HG03135 (cell line): Measurements from ENCODE around the gene FTO.

ENCODE experiments used
- ATAC-seq: cut with Tn5 transposase; IDR thresholded peaks from one replicate; pipeline ENCODE4 v1.9.1; 2021; ENCODE audit warnings: mild to moderate bottlenecking, moderate library complexity; ENCODE audit not compliant: unreplicated experiment

Gene FTO

DNA sequence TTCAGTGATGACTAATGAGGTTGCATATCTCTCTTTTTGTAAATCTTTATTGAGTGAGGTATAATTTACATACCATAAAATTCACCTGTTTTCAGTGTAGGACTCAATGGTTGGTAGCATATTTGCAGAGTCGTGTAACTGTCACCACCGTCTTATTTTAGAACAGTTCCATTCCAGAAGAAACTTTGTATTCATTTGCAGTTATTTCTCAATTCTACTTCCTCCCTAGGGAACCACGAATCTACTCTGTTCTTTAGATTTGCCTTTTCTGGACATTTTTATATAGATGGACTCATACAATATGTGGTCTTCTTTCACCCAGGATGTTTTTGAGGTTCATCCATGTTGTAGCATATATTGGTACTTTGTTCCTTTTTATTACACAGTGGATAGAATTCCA is 3.7 kb downstream of the FTO start:
- ATAC-seq = no peak

GRCh38 chr16:53708490-53708889 is 4.5 kb downstream of the FTO start:
- ATAC-seq = no peak

GRCh38 chr16:53711390-53711789 is 7.4 kb downstream of the FTO start:
- no peak for ATAC-seq

DNA sequence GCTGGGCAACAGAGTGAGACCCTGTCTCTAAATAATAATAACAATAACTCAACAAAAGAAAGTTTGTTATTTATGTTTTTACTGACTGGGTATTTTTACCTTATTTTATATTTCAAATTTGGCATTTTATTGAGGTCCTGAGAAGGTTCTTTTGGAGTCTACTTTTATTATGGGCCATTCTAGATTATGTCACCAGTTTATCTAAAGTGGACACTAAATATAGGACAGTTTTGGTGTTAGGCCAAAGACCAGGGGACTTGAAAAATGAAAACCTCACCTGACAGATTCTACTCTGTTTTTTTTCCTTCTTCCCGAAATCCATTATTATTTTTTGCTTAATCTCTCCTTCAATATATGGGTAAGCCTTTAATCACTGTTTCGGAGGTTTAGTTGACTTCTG is 8.1 kb downstream of the FTO start:
- no peak for ATAC-seq

GRCh38 chr16:53713403-53714204 is 9.6 kb downstream of the FTO start:
- ATAC-seq = no peak

- ATAC-seq = no peak
These were observed 10.5 kb downstream of the FTO start for GRCh38 chr16:53714205-53715022.

DNA sequence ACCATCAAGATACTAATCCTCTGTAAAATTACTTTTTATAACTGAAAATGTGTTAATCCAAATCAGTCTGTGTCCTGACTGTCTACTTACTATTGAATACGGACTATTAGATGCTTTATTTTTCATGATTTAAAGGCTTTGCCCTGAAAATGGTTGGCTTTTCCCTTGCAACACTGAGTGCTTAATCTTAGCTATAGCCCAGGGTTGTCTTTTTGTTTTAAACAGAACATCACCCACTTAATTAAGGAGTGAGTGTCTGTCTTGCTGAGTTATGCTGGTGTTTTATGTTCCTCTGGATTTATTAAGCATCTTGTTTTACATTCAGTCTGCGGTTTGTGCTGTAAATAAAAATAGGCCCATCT is 11.0 kb downstream of the FTO start:
- ATAC-seq = no peak

DNA sequence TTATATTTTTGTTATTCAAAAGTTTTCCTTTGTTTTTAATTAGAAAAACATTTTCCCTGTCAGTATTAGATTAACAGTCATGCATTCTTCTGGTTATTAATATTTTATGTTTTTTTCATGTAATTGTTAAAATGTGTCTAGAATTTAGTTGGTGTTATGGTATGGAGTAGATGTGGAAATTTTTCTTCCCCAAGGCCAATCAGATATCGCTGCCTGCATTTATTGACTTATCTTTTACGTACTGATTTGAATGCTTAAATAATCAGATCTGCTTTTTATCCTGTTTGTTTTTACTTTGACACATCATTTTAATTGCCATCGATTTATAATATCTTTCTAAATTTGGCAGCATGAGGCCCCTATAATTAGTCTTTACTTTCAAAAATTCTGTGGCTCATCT is 13.6 kb downstream of the FTO start:
- ATAC-seq = no peak

GRCh38 chr16:53721017-53721416 is 17.1 kb downstream of the FTO start:
- ATAC-seq = no peak

- ATAC-seq = no peak
These were observed 22.7 kb downstream of the FTO start for GRCh38 chr16:53726625-53727024.

GRCh38 chr16:53730693-53731092 is 26.7 kb downstream of the FTO start:
- ATAC-seq = no peak

DNA sequence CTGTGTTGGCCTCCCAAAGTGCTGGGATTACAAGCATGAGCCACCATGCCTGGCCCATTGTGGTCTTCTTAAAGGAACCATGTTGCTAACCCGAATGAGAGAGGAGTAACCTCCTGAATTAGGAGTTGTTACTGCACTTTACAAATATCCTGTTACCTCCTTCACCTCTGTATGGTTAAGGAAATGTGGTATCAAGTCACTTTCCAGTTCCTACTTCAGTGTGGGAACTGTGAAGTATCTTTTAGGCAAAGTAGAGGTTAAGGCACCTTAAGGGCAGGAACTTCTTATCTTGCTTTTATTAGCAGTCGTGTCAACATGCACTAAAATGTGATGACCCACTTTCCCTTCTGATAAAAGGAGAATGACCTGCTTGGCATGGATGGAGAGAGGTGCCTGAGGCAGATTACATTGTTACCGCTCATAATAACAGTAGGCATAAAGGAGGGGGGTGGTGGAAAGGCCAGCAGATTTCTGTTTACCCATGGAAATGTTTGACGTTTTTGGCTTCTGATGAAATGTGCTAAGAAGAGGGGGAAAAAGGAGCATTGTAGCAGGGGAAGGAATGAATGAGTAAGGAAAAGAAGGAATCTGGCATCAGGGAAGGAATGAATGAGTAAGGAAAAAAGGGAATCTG is 28.5 kb downstream of the FTO start:
- no peak for ATAC-seq

GRCh38 chr16:53734908-53735307 is 31.0 kb downstream of the FTO start:
- no peak for ATAC-seq

- ATAC-seq = no peak
These were observed 32.3 kb downstream of the FTO start for GRCh38 chr16:53736297-53736696.

- no peak for ATAC-seq
These were observed 33.6 kb downstream of the FTO start for GRCh38 chr16:53737552-53737951.

- ATAC-seq = no peak
These were observed 36.5 kb downstream of the FTO start for GRCh38 chr16:53740476-53740875.

DNA sequence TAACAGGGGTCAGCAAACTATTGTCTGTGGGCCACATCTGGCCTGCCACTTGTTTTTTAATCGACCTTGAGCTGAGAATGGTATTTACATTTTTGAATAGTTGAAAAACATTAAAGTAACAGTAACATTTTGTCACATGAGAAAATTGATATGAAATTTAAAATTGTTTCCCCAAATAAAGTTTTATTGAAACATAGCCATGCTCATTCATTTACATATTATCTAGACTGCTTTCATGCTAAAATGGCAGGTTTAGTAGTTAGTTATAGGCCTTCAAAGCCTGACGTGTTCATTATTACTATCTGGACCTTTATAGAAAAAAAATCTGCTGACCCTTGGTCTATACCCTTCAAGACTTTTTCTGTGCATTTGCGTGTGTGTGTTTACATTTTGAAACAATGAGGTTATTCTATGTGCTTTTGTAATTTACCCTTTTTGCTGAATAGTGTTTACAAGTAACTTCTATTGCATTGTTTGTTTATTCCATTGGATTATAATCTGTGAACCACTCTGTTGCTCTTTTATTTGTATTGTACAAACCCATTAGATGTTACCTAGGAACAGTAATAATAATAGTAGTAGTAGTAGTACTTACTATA is 37.1 kb downstream of the FTO start:
- no peak for ATAC-seq

GRCh38 chr16:53741546-53741945 is 37.6 kb downstream of the FTO start:
- ATAC-seq = no peak

DNA sequence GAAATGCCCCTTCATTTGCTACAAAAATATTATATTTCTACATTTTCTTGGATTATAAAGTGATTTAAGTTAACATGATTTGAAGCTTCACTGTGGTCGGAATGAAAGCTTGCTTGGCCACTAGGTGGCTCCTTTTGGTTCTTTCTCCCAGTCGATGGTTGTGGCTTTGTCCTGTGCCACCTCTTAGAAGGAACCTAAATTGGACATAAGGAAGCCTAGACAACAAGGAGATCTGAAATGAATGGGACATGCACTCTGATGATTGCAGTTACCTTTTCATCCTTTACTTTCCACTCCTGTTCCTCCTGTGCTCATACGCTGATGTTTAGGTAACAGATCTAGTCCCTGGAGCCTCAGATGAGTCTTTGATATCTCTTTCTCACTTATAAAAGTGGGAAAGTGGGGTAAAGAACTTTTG is 39.2 kb downstream of the FTO start:
- ATAC-seq = no peak

DNA sequence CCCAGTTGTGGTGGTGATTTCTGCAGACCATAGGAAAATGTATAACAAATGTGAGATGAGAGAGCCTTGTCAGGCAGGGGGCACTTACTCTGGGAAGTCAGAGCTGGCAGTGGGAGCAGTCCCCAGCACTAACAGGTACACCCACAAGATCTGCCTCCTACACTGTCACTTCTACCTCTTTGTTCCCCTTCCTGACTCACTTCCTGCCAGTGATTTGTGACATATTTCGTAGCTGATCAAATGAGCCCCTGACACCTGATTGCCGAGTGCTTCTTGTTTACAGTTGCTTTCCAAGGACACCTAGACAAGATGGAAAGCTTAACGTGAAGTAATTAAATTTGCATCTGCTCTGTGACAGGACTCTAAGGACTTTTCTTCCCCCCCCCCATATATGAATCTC is 40.5 kb downstream of the FTO start:
- ATAC-seq = no peak

GRCh38 chr16:53745086-53745485 is 41.1 kb downstream of the FTO start:
- no peak for ATAC-seq
